Activated T-helper 2 cell treated with anti-CD3 and anti-CD28 coated beads, Interferon-gamma antibody, Interleukin-2, Interleukin-4, amounts not matched to agents 10 μg/mL and 5 μg/mL and 100 μg/mL, durations not matched to agents 14 hours and 24 hours and 36 hours (primary cell): ENCODE data around the gene HMGXB4. TPM values are rescaled to one million over a fixed set of nuclear protein-coding genes. Genes with fewer than 3 reads are reported as not detected.

ENCODE experiments used
- DNase-seq: peaks from one replicate; pipeline ENCODE4 v3.0.0; 2021; ENCODE audit warnings: low spot score
- H3K27ac Mint-ChIP-seq: one replicate; pipeline ENCODE4 v1.8.0; 2021; ENCODE audit warnings: mixed read lengths
- H3K27me3 Mint-ChIP-seq: one replicate; pipeline ENCODE4 v1.8.0; 2021; ENCODE audit warnings: low read depth, mixed read lengths
- H3K36me3 Mint-ChIP-seq: one replicate; pipeline ENCODE4 v1.8.0; 2021; ENCODE audit warnings: low read depth, mixed read lengths
- H3K4me1 Mint-ChIP-seq: one replicate; pipeline ENCODE4 v1.8.0; 2021; ENCODE audit warnings: low read depth, mixed read lengths
- H3K4me3 Mint-ChIP-seq: one replicate; pipeline ENCODE4 v1.8.0; 2021; ENCODE audit warnings: low read depth, mild to moderate bottlenecking, moderate library complexity, mixed read lengths
- H3K9me3 Mint-ChIP-seq: one replicate; pipeline ENCODE4 v1.8.0; 2021; ENCODE audit warnings: mixed read lengths
- intact Hi-C: fragments of 100-400 bp; cut with micrococcal nuclease; formaldehyde crosslinking; loops from one replicate; pipeline ENCODE4 v1.15.1; 2023
- total RNA-seq: library from RNA; stranded (reverse); gene quantifications from 2 replicates; pipeline ENCODE4 v1.2.3, GENCODE V29; 2022

The HMGXB4 gene
- total RNA-seq, 1 donor from 2014 or later, result 42.3 TPM

GRCh38 chr22:35315141-35315854 lies 58.0 kb downstream of the HMGXB4 start:
- no peak overlapping the region for H3K4me3 Mint-ChIP-seq
- H3K27me3 Mint-ChIP-seq, result no peaks in the 10 kb centered on the region
- no peaks in the 10 kb centered on the region for H3K9me3 Mint-ChIP-seq
- peaks cover 8% of the 10 kb centered on the region for H3K36me3 Mint-ChIP-seq
- H3K27ac Mint-ChIP-seq, result peak overlapping the region; percentile 50
- peaks cover 47% of the 10 kb centered on the region for H3K4me1 Mint-ChIP-seq
- intact Hi-C loops, result no loop called here
- DNase-seq, result no peak

- Mint-ChIP-seq H3K27me3 (no peaks in the 10 kb centered on the region), H3K9me3 (no peaks in the 10 kb centered on the region), H3K4me1 (peaks cover 38% of the 10 kb centered on the region), H3K4me3 (no peak overlapping the region), H3K27ac (no peak overlapping the region), H3K36me3 (peaks cover 8% of the 10 kb centered on the region)
- intact Hi-C loops, result no loop called here
- DNase-seq, result no peak
These were observed 58.8 kb downstream of the HMGXB4 start for GRCh38 chr22:35315855-35316745.

GRCh38 chr22:35316751-35317150 lies 59.5 kb downstream of the HMGXB4 start:
- no peaks in the 10 kb centered on the region for H3K9me3 Mint-ChIP-seq
- no peak overlapping the region for H3K4me3 Mint-ChIP-seq

GRCh38 chr22:35317680-35318290 lies 60.5 kb downstream of the HMGXB4 start:
- Mint-ChIP-seq H3K4me1 (peaks cover 24% of the 10 kb centered on the region), H3K4me3 (no peak overlapping the region), H3K27ac (no peak overlapping the region), H3K9me3 (no peaks in the 10 kb centered on the region), H3K27me3 (no peaks in the 10 kb centered on the region), H3K36me3 (peaks cover 8% of the 10 kb centered on the region)
- intact Hi-C loops, result no loop called here
- DNase-seq, result no peak

More at GRCh38 chr22:35316751-35317150, 59.5 kb downstream of the HMGXB4 start:
- Mint-ChIP-seq H3K4me1 (peaks cover 32% of the 10 kb centered on the region), H3K27me3 (no peaks in the 10 kb centered on the region), H3K36me3 (peaks cover 8% of the 10 kb centered on the region), H3K27ac (no peak overlapping the region)
- intact Hi-C loops, result no loop called here
- no peak for DNase-seq

GRCh38 chr22:35318346-35319215 lies 61.3 kb downstream of the HMGXB4 start:
- intact Hi-C loops, result no loop called here
- Mint-ChIP-seq H3K4me1 (peaks cover 19% of the 10 kb centered on the region), H3K27me3 (no peaks in the 10 kb centered on the region), H3K4me3 (no peak overlapping the region), H3K27ac (no peak overlapping the region), H3K36me3 (peaks cover 5% of the 10 kb centered on the region), H3K9me3 (no peaks in the 10 kb centered on the region)
- DNase-seq, result no peak

GRCh38 chr22:35319244-35319985 lies 62.1 kb downstream of the HMGXB4 start:
- DNase-seq, result no peak
- Mint-ChIP-seq H3K36me3 (peaks cover 13% of the 10 kb centered on the region), H3K9me3 (no peaks in the 10 kb centered on the region), H3K4me1 (peaks cover 11% of the 10 kb centered on the region), H3K27ac (no peak overlapping the region), H3K27me3 (no peaks in the 10 kb centered on the region), H3K4me3 (no peak overlapping the region)
- intact Hi-C loops, result no loop called here

GRCh38 chr22:35322126-35322525 lies 64.8 kb downstream of the HMGXB4 start:
- no peak overlapping the region for H3K4me3 Mint-ChIP-seq
- peaks cover 33% of the 10 kb centered on the region for H3K36me3 Mint-ChIP-seq
- H3K27me3 Mint-ChIP-seq, result no peaks in the 10 kb centered on the region
- H3K27ac Mint-ChIP-seq, result no peak overlapping the region
- H3K9me3 Mint-ChIP-seq, result no peaks in the 10 kb centered on the region
- H3K4me1 Mint-ChIP-seq, result no peaks in the 10 kb centered on the region
- no peak for DNase-seq
- intact Hi-C loops, result no loop called here

GRCh38 chr22:35322893-35323292 lies 65.6 kb downstream of the HMGXB4 start:
- Mint-ChIP-seq H3K4me1 (no peaks in the 10 kb centered on the region), H3K36me3 (peaks cover 33% of the 10 kb centered on the region), H3K27me3 (no peaks in the 10 kb centered on the region), H3K4me3 (no peak overlapping the region), H3K9me3 (no peaks in the 10 kb centered on the region), H3K27ac (no peak overlapping the region)
- intact Hi-C loops, result no loop called here
- no peak for DNase-seq

- Mint-ChIP-seq H3K9me3 (no peaks in the 10 kb centered on the region), H3K27me3 (no peaks in the 10 kb centered on the region), H3K36me3 (peaks cover 35% of the 10 kb centered on the region), H3K27ac (no peak overlapping the region), H3K4me1 (peaks cover 3% of the 10 kb centered on the region), H3K4me3 (no peak overlapping the region)
- intact Hi-C loops, result no loop called here
- DNase-seq, result no peak
These were observed 66.0 kb downstream of the HMGXB4 start for GRCh38 chr22:35323305-35323704.

- Mint-ChIP-seq H3K36me3 (peaks cover 37% of the 10 kb centered on the region), H3K27ac (no peak overlapping the region), H3K27me3 (no peaks in the 10 kb centered on the region), H3K9me3 (no peaks in the 10 kb centered on the region), H3K4me3 (no peak overlapping the region), H3K4me1 (peaks cover 6% of the 10 kb centered on the region)
- DNase-seq, result no peak
- intact Hi-C loops, result no loop called here
These were observed 66.8 kb downstream of the HMGXB4 start for GRCh38 chr22:35324067-35324466.

- intact Hi-C loops, result no loop called here
- DNase-seq, result no peak
- peaks cover 12% of the 10 kb centered on the region for H3K4me1 Mint-ChIP-seq
- H3K36me3 Mint-ChIP-seq, result peaks cover 42% of the 10 kb centered on the region
- H3K27me3 Mint-ChIP-seq, result no peaks in the 10 kb centered on the region
- no peak overlapping the region for H3K4me3 Mint-ChIP-seq
- H3K9me3 Mint-ChIP-seq, result no peaks in the 10 kb centered on the region
- no peak overlapping the region for H3K27ac Mint-ChIP-seq
These were observed 67.5 kb downstream of the HMGXB4 start for GRCh38 chr22:35324762-35325161.

GRCh38 chr22:35325209-35325608 lies 67.9 kb downstream of the HMGXB4 start:
- H3K9me3 Mint-ChIP-seq, result no peaks in the 10 kb centered on the region
- no peaks in the 10 kb centered on the region for H3K27me3 Mint-ChIP-seq
- H3K4me3 Mint-ChIP-seq, result no peak overlapping the region
- H3K27ac Mint-ChIP-seq, result no peak overlapping the region
- intact Hi-C loops, result no loop called here
- no peak for DNase-seq
- peaks cover 16% of the 10 kb centered on the region for H3K4me1 Mint-ChIP-seq
- peaks cover 44% of the 10 kb centered on the region for H3K36me3 Mint-ChIP-seq
